ENCODE data around the gene ARHGAP22. TPM values are rescaled to one million over a fixed set of nuclear protein-coding genes. Genes with fewer than 3 reads are reported as not detected.

ARHGAP22 gene
- total RNA-seq, 3 donors from 2014 or later (not counting 1 experiment from before 2014, with no cell fraction given): 0.21 to 0.40 TPM; not detected in 1

- H3K27ac Mint-ChIP-seq: no peak overlapping the region
- Histone ChIP-seq H3K36me3 (ENCODE audit: control insufficient read depth, insufficient read depth, low read length) (no peaks in the 10 kb centered on the region), H3K4me3 (ENCODE audit: low read length) (no peak overlapping the region), H3K4me1 (ENCODE audit: control insufficient read depth, insufficient read depth, low read length) (peaks cover 27% of the 10 kb centered on the region), H3K9me3 (ENCODE audit: control insufficient read depth, insufficient read depth, low read length) (no peaks in the 10 kb centered on the region), H3K27ac (ENCODE audit: low read length) (no peak overlapping the region), H3K27me3 (ENCODE audit: control insufficient read depth, insufficient read depth, low read length) (no peaks in the 10 kb centered on the region)
- H3K4me3 Mint-ChIP-seq: no peak overlapping the region
- TF ChIP-seq CTCF (IDR thresholded peaks at IDR 0.05): no peak
- DNase-seq (no peak), ATAC-seq (no peak)
- H3K36me3 Mint-ChIP-seq: peaks cover 22% of the 10 kb centered on the region
- peaks cover 20 to 41% of the 10 kb centered on the region in 2 donors for H3K27me3 Mint-ChIP-seq (ENCODE audit: low read depth in 2 of 2)
- H3K4me1 Mint-ChIP-seq: peaks cover 20 to 23% of the 10 kb centered on the region in 2 donors
- no CpG with 5 or more reads among the region's 1 CpG for WGBS (ENCODE audit: insufficient coverage)
- intact Hi-C loops (cut with micrococcal nuclease): no loop called here
- H3K9me3 Mint-ChIP-seq: peaks cover 4 to 7% of the 10 kb centered on the region in 2 donors
Measured at GRCh38 chr10:48514916-48515315, 90.0 kb downstream of the ARHGAP22 start.

- no peak for TF ChIP-seq CTCF (IDR thresholded peaks at IDR 0.05)
- no peaks in the 10 kb centered on the region for H3K36me3 ChIP-seq (ENCODE audit: control insufficient read depth, insufficient read depth, low read length)
- no CpG with 5 or more reads among the region's 1 CpG for WGBS (ENCODE audit: insufficient coverage)
Measured at GRCh38 chr10:48514255-48514654, 90.6 kb downstream of the ARHGAP22 start.

GRCh38 chr10:48512861-48513260 lies 92.0 kb downstream of the ARHGAP22 start:
- H3K4me1 Mint-ChIP-seq: peaks cover 1 to 3% of the 10 kb centered on the region in 2 donors

More at GRCh38 chr10:48514255-48514654, 90.6 kb downstream of the ARHGAP22 start:
- intact Hi-C loops (cut with micrococcal nuclease): no loop called here
- H3K36me3 Mint-ChIP-seq: peaks cover 22% of the 10 kb centered on the region
- peaks cover 13 to 16% of the 10 kb centered on the region in 2 donors for H3K4me1 Mint-ChIP-seq
- H3K4me3 ChIP-seq (ENCODE audit: low read length): no peak overlapping the region
- H3K9me3 ChIP-seq (ENCODE audit: control insufficient read depth, insufficient read depth, low read length): no peaks in the 10 kb centered on the region
- peaks cover 15 to 34% of the 10 kb centered on the region in 2 donors for H3K27me3 Mint-ChIP-seq (ENCODE audit: low read depth in 2 of 2)
- H3K4me1 ChIP-seq (ENCODE audit: control insufficient read depth, insufficient read depth, low read length): peaks cover 20% of the 10 kb centered on the region
- no peak overlapping the region for H3K27ac Mint-ChIP-seq
- H3K9me3 Mint-ChIP-seq: peaks cover 4 to 7% of the 10 kb centered on the region in 2 donors
- H3K4me3 Mint-ChIP-seq: no peak overlapping the region
- DNase-seq (no peak), ATAC-seq (no peak)
- H3K27ac ChIP-seq (ENCODE audit: low read length): no peak overlapping the region
- H3K27me3 ChIP-seq (ENCODE audit: control insufficient read depth, insufficient read depth, low read length): no peaks in the 10 kb centered on the region

More at GRCh38 chr10:48512861-48513260, 92.0 kb downstream of the ARHGAP22 start:
- Histone ChIP-seq H3K9me3 (ENCODE audit: control insufficient read depth, insufficient read depth, low read length) (no peaks in the 10 kb centered on the region), H3K27ac (ENCODE audit: low read length) (no peak overlapping the region), H3K27me3 (ENCODE audit: control insufficient read depth, insufficient read depth, low read length) (no peaks in the 10 kb centered on the region), H3K4me3 (ENCODE audit: low read length) (no peak overlapping the region), H3K36me3 (ENCODE audit: control insufficient read depth, insufficient read depth, low read length) (no peaks in the 10 kb centered on the region), H3K4me1 (ENCODE audit: control insufficient read depth, insufficient read depth, low read length) (peaks cover 6% of the 10 kb centered on the region)
- TF ChIP-seq CTCF (IDR thresholded peaks at IDR 0.05): no peak
- intact Hi-C loops (cut with micrococcal nuclease): no loop called here
- 79% methylated on average over 2 of the region's 2 CpGs for WGBS (ENCODE audit: insufficient coverage)
- H3K36me3 Mint-ChIP-seq: peaks cover 22% of the 10 kb centered on the region
- DNase-seq: no peak
- H3K9me3 Mint-ChIP-seq: peaks cover 4 to 7% of the 10 kb centered on the region in 2 donors
- H3K27me3 Mint-ChIP-seq (ENCODE audit: low read depth in 2 of 2): peaks cover 10 to 24% of the 10 kb centered on the region in 2 donors
- no peak for ATAC-seq
- H3K27ac Mint-ChIP-seq: no peak overlapping the region
- H3K4me3 Mint-ChIP-seq: no peak overlapping the region
